MCF 10A (cell line): ENCODE measurements around the gene SDK1. TPM values are rescaled to one million over a fixed set of nuclear protein-coding genes. Genes with fewer than 3 reads are reported as not detected.
A peak's percentile ranks its signal among the peaks of the same experiment; 100 is the strongest.

ENCODE experiments used
- BruUV-seq: library from RNA; stranded (reverse); fragments of 400-500 nt; replicated peaks from 2 replicates; lab custom pipeline; 2021; lab: Mats Ljungman, UMichigan
- CTCF ChIA-PET: fragments of 300-600 bp; sonication (Branson Sonifier 250); formaldehyde crosslinking; extraction: SDS; loops from one replicate; lab custom pipeline; 2021; ENCODE audit warnings: antibody characterized with exemption, inconsistent platforms; lab: Yijun Ruan, JAX
- POLR2A ChIA-PET: fragments of 300-600, 350-650 bp; sonication (Branson Sonifier 250); formaldehyde crosslinking; extraction: SDS; loops from one replicate; lab custom pipeline; 2020; ENCODE audit warnings: antibody characterized with exemption, inconsistent platforms; lab: Yijun Ruan, JAX
- DNase-seq: peaks from one replicate; pipeline ENCODE4 v3.0.0-alpha.2; 2018; ENCODE audit not compliant: unreplicated experiment
- H3K27ac Mint-ChIP-seq: one replicate; pipeline ENCODE4 v1.8.0; 2022; ENCODE audit warnings: mild to moderate bottlenecking, low read depth, mixed read lengths; ENCODE audit not compliant: unreplicated experiment
- H3K27me3 Mint-ChIP-seq: one replicate; pipeline ENCODE4 v1.8.0; 2022; ENCODE audit warnings: mixed read lengths; ENCODE audit not compliant: insufficient read depth, unreplicated experiment
- H3K36me3 Mint-ChIP-seq: one replicate; pipeline ENCODE4 v1.8.0; 2022; ENCODE audit warnings: mild to moderate bottlenecking, moderate library complexity, mixed read lengths; ENCODE audit not compliant: insufficient read depth, unreplicated experiment
- H3K4me1 Mint-ChIP-seq: one replicate; pipeline ENCODE4 v1.8.0; 2022; ENCODE audit warnings: mixed read lengths; ENCODE audit not compliant: insufficient read depth, unreplicated experiment
- H3K4me3 Mint-ChIP-seq: one replicate; pipeline ENCODE4 v1.8.0; 2022; ENCODE audit warnings: mild to moderate bottlenecking, moderate library complexity, mixed read lengths; ENCODE audit not compliant: unreplicated experiment
- H3K9me3 Mint-ChIP-seq: one replicate; pipeline ENCODE4 v1.8.0; 2022; ENCODE audit warnings: mixed read lengths; ENCODE audit not compliant: unreplicated experiment
- CTCF ChIP-seq: fragments of 200-600 bp; IDR thresholded peaks from one replicate; pipeline ENCODE4 v1.8.0; 2022; ENCODE audit warnings: antibody characterized with exemption, mild to moderate bottlenecking; ENCODE audit not compliant: unreplicated experiment
- intact Hi-C: fragments of 100-400 bp; cut with micrococcal nuclease; formaldehyde crosslinking; loops from 2 replicates; pipeline ENCODE4 v1.14.1; 2022
- total RNA-seq: library from RNA; stranded (reverse); gene quantifications from 2 replicates; pipeline ENCODE4 v1.2.3, GENCODE V29; 2022

Gene SDK1
- total RNA-seq, 1 experiment from 2014 or later: 3.3 TPM

- intact Hi-C loops: no loop called here
- no peak for DNase-seq
- no peak for TF ChIP-seq CTCF
- ChIA-PET CTCF (interaction anchor here (0.6 kb wide), 2 partner anchors 31 to 440 kb away, joined by 3 to 4 read pairs; no protein-coding TSS in a partner anchor), POLR2A (no interaction called here)
- BruUV-seq: no TSS peak
- no peaks in the 10 kb centered on the region for H3K27me3 Mint-ChIP-seq
- no peaks in the 10 kb centered on the region for H3K36me3 Mint-ChIP-seq
- peaks cover 13% of the 10 kb centered on the region for H3K4me1 Mint-ChIP-seq
- H3K9me3 Mint-ChIP-seq: peaks cover 17% of the 10 kb centered on the region
- no peak overlapping the region for H3K4me3 Mint-ChIP-seq
- H3K27ac Mint-ChIP-seq: peak overlapping the region; percentile 18
Measured at GRCh38 chr7:3866277-3866676, 565.2 kb downstream of the SDK1 start.

GRCh38 chr7:3867863-3868262 is 566.8 kb downstream of the SDK1 start:
- DNase-seq: peak; percentile 44
- Mint-ChIP-seq H3K9me3 (peaks cover 21% of the 10 kb centered on the region), H3K4me3 (no peak overlapping the region), H3K27me3 (no peaks in the 10 kb centered on the region), H3K36me3 (no peaks in the 10 kb centered on the region), H3K27ac (no peak overlapping the region), H3K4me1 (no peaks in the 10 kb centered on the region)
- BruUV-seq: no TSS peak
- TF ChIP-seq CTCF: no peak
- CTCF ChIA-PET: no interaction called here
- POLR2A ChIA-PET: interaction anchor here (0.6 kb wide), 1 partner anchor 67 kb away, joined by 3 read pairs; no protein-coding TSS in a partner anchor
- intact Hi-C loops: no loop called here

- H3K9me3 Mint-ChIP-seq: peaks cover 10% of the 10 kb centered on the region
- no peak for TF ChIP-seq CTCF
- intact Hi-C loops: no loop called here
- DNase-seq: no peak
- CTCF ChIA-PET: no interaction called here
- POLR2A ChIA-PET: no interaction called here
- no peak overlapping the region for H3K27ac Mint-ChIP-seq
- H3K36me3 Mint-ChIP-seq: no peaks in the 10 kb centered on the region
- H3K4me3 Mint-ChIP-seq: no peak overlapping the region
- no peaks in the 10 kb centered on the region for H3K4me1 Mint-ChIP-seq
- no TSS peak for BruUV-seq
- no peaks in the 10 kb centered on the region for H3K27me3 Mint-ChIP-seq
Measured at GRCh38 chr7:3879355-3880075, 578.5 kb downstream of the SDK1 start.

- Mint-ChIP-seq H3K4me3 (no peak overlapping the region), H3K27ac (no peak overlapping the region), H3K4me1 (no peaks in the 10 kb centered on the region), H3K36me3 (no peaks in the 10 kb centered on the region), H3K9me3 (peaks cover 10% of the 10 kb centered on the region), H3K27me3 (no peaks in the 10 kb centered on the region)
- no peak for TF ChIP-seq CTCF
- CTCF ChIA-PET: interaction anchor here (0.6 to 1.3 kb wide), 2 partner anchors 18 to 652 kb away, joined by 3 to 4 read pairs; no protein-coding TSS in a partner anchor
- intact Hi-C loops: no loop called here
- no TSS peak for BruUV-seq
- POLR2A ChIA-PET: no interaction called here
- peak; percentile 38 for DNase-seq
Measured at GRCh38 chr7:3880228-3880987, 579.4 kb downstream of the SDK1 start.
